GM19240 (cell line): ENCODE measurements around the gene CMC1.
"Not testable (repeated sequence)": the region's sequence is repeated elsewhere in the genome, so short reads cannot be mapped to it uniquely, and the experiment has no call there.

ENCODE experiments used
- DNase-seq: peaks from one replicate; pipeline ENCODE4 v3.0.0; 2011; ENCODE audit warnings: low spot score; ENCODE audit not compliant: insufficient read length

CMC1 gene

GRCh38 chr3:28241221-28242160, at the start of gene CMC1:
Gene CMC1 (plus strand): TSS chr3:28241619. CDS start chr3:28241794, 175 bp downstream.
- peak; percentile 45 for DNase-seq

- no peak for DNase-seq
These were observed 43.3 kb upstream of the CMC1 start for GRCh38 chr3:28198161-28198560.

- no peak for DNase-seq
These were observed 42.4 kb upstream of the CMC1 start for GRCh38 chr3:28198974-28199373.

GRCh38 chr3:28199643-28200042, 41.8 kb upstream of the CMC1 start:
- not testable (repeated sequence) for DNase-seq

- DNase-seq, result not testable (repeated sequence)
These were observed 41.0 kb upstream of the CMC1 start for GRCh38 chr3:28200366-28200848.

- no peak for DNase-seq
These were observed 34.9 kb upstream of the CMC1 start for GRCh38 chr3:28206479-28206878.

- no peak for DNase-seq
These were observed 34.3 kb upstream of the CMC1 start for GRCh38 chr3:28207000-28207733.

GRCh38 chr3:28210968-28211713, 30.3 kb upstream of the CMC1 start:
- no peak for DNase-seq

- no peak for DNase-seq
These were observed 28.7 kb upstream of the CMC1 start for GRCh38 chr3:28212681-28213080.

- no peak for DNase-seq
These were observed 26.0 kb upstream of the CMC1 start for GRCh38 chr3:28215407-28215806.

GRCh38 chr3:28218071-28218916, 23.1 kb upstream of the CMC1 start:
- DNase-seq, result no peak

GRCh38 chr3:28218917-28219198, 22.6 kb upstream of the CMC1 start:
- no peak for DNase-seq

- no peak for DNase-seq
These were observed 17.0 kb upstream of the CMC1 start for GRCh38 chr3:28224430-28224829.

- DNase-seq, result no peak
These were observed 15.4 kb upstream of the CMC1 start for GRCh38 chr3:28226020-28226419.

- DNase-seq, result no peak
These were observed 12.8 kb upstream of the CMC1 start for GRCh38 chr3:28228623-28229022.

- no peak for DNase-seq
These were observed 8.8 kb upstream of the CMC1 start for GRCh38 chr3:28232659-28233058.

- no peak for DNase-seq
These were observed 7.0 kb upstream of the CMC1 start for GRCh38 chr3:28234454-28234853.

GRCh38 chr3:28239108-28239507, 2.3 kb upstream of the CMC1 start:
- no peak for DNase-seq

GRCh38 chr3:28240441-28240840, 978 bp upstream of the CMC1 start:
- DNase-seq, result no peak

- no peak for DNase-seq
These were observed 1.1 kb downstream of the CMC1 start for GRCh38 chr3:28242519-28242918.
